Tibial nerve (tissue), 4 donors: Measurements from ENCODE around the gene PTPN2. TPM values are rescaled to one million over a fixed set of nuclear protein-coding genes. Genes with fewer than 3 reads are reported as not detected.

ENCODE experiments used
- DNase-seq, 2 donors: peaks; one replicate each; pipeline ENCODE4 v3.0.0-alpha.2; 2019; ENCODE audit warnings: low spot score in 2 of 2
- H3K27ac ChIP-seq, 4 donors: fragments of 200-600 bp; sonication (generic) in 3 of 4; one replicate each; pipeline ENCODE4 v1.5.1; 2017 to 2019; ENCODE audit warnings: mild to moderate bottlenecking in 1 of 4
- H3K27me3 ChIP-seq, 2 donors: fragments of 200-600 bp; sonication (generic) in 1 of 2; one replicate each; pipeline versions ENCODE4 v1.5.1 to v1.6.0; 2017 to 2019
- H3K36me3 ChIP-seq, 3 donors: fragments of 200-600 bp; sonication (generic); one replicate each; pipeline ENCODE4 v1.5.1; 2018 to 2019
- H3K4me1 ChIP-seq, 4 donors: fragments of 200-600 bp; sonication (generic) in 3 of 4; one replicate each; pipeline ENCODE4 v1.5.1; 2017 to 2019
- H3K4me3 ChIP-seq, 4 donors: fragments of 200-600 bp; sonication (generic) in 3 of 4; one replicate each; pipeline ENCODE4 v1.5.1; 2017 to 2019; ENCODE audit warnings: mild to moderate bottlenecking in 1 of 4, moderate library complexity in 1 of 4
- H3K9me3 ChIP-seq, 4 donors: fragments of 200-600 bp; sonication (generic) in 3 of 4; one replicate each; pipeline ENCODE4 v1.5.1; 2017 to 2019
- CTCF ChIP-seq, 5 experiments: fragments of 200-600 bp in 3 of 5; fragments of 450-650 bp in 2 of 5; sonication (generic) in 3 of 5; IDR thresholded peaks; one replicate each; pipeline ENCODE4 v1.5.1; 2016 to 2019; ENCODE audit warnings: antibody characterized with exemption in 5 of 5, mild to moderate bottlenecking in 3 of 5, moderate library complexity in 2 of 5
- EP300 ChIP-seq, 2 donors: sonication (generic); formaldehyde crosslinking; IDR thresholded peaks; one replicate each; pipeline ENCODE4 v1.6.1; 2017; ENCODE audit warnings: antibody characterized with exemption in 2 of 2, mild to moderate bottlenecking in 1 of 2
- POLR2A ChIP-seq, 2 donors: fragments of 450-650 bp; IDR thresholded peaks; one replicate each; pipeline ENCODE4 v1.6.1; 2017; ENCODE audit warnings: antibody characterized with exemption in 2 of 2, mild to moderate bottlenecking in 2 of 2, moderate library complexity in 2 of 2
- WGBS, 2 donors: methylation state at CpG; one replicate each; pipeline ENCODE4 v1.1.5; 2018; 5-methylcytosine and 5-hydroxymethylcytosine counted together
- total RNA-seq, 4 donors: library from RNA; depleted of rRNA; stranded (reverse); fragments of >200 nt; gene quantifications; one replicate each; pipeline ENCODE4 v1.1.0, GENCODE V29; 2016

Gene PTPN2
- total RNA-seq, 4 donors from 2014 or later, result 12.9 to 50.5 (median 30.7) TPM

GRCh38 chr18:12857215-12857905, 26.7 kb downstream of the PTPN2 start:
- WGBS, 2 donors, result 77 to 86% methylated on average over 6 of the region's 6 CpGs
- H3K27ac ChIP-seq, result no peak overlapping the region
- H3K36me3 ChIP-seq, result peaks cover 0 to 23% (median 0%) of the 10 kb centered on the region in 3 donors
- H3K27me3 ChIP-seq, result no peaks in the 10 kb centered on the region
- peaks cover 0 to 10% (median 2%) of the 10 kb centered on the region in 4 donors for H3K4me1 ChIP-seq
- DNase-seq, result no peak
- H3K9me3 ChIP-seq, result no peaks in the 10 kb centered on the region
- no peak overlapping the region for H3K4me3 ChIP-seq
- TF ChIP-seq POLR2A (IDR thresholded peaks at IDR 0.05) (no peak), EP300 (IDR thresholded peaks at IDR 0.05) (no peak), CTCF (IDR thresholded peaks at IDR 0.05) (no peak)

GRCh38 chr18:12855916-12856315, 28.1 kb downstream of the PTPN2 start:
- TF ChIP-seq CTCF (IDR thresholded peaks at IDR 0.05) (no peak), EP300 (IDR thresholded peaks at IDR 0.05) (no peak), POLR2A (IDR thresholded peaks at IDR 0.05) (no peak)
- Histone ChIP-seq H3K4me1 (peaks cover 0 to 3% (median 0%) of the 10 kb centered on the region in 4 donors), H3K9me3 (no peaks in the 10 kb centered on the region), H3K4me3 (no peak overlapping the region), H3K36me3 (peaks cover 0 to 23% (median 0%) of the 10 kb centered on the region in 3 donors), H3K27ac (no peak overlapping the region), H3K27me3 (no peaks in the 10 kb centered on the region)
- 94 to 95% methylated on average over 4 of the region's 4 CpGs for WGBS, 2 donors
- DNase-seq, result no peak

- H3K9me3 ChIP-seq, result no peaks in the 10 kb centered on the region
- H3K27me3 ChIP-seq, result no peaks in the 10 kb centered on the region
- WGBS, 2 donors, result 92 to 94% methylated on average over 7 of the region's 7 CpGs
- no peak overlapping the region for H3K4me3 ChIP-seq
- TF ChIP-seq EP300 (IDR thresholded peaks at IDR 0.05) (no peak), POLR2A (IDR thresholded peaks at IDR 0.05) (no peak), CTCF (IDR thresholded peaks at IDR 0.05) (no peak)
- no peaks in the 10 kb centered on the region for H3K4me1 ChIP-seq
- DNase-seq, result no peak
- peaks cover 0 to 20% (median 0%) of the 10 kb centered on the region in 3 donors for H3K36me3 ChIP-seq
- no peak overlapping the region for H3K27ac ChIP-seq
Observed at GRCh38 chr18:12852566-12853315, 31.3 kb downstream of the PTPN2 start.

- 83 to 88% methylated on average over 3 of the region's 3 CpGs for WGBS, 2 donors
- Histone ChIP-seq H3K36me3 (peaks cover 0 to 12% (median 0%) of the 10 kb centered on the region in 3 donors), H3K4me3 (no peak overlapping the region), H3K27ac (no peak overlapping the region), H3K27me3 (no peaks in the 10 kb centered on the region), H3K4me1 (no peaks in the 10 kb centered on the region), H3K9me3 (no peaks in the 10 kb centered on the region)
- DNase-seq, result no peak
- TF ChIP-seq CTCF (IDR thresholded peaks at IDR 0.05), result no peak
Observed at GRCh38 chr18:12851716-12852115, 32.3 kb downstream of the PTPN2 start.

GRCh38 chr18:12849548-12849947, 34.5 kb downstream of the PTPN2 start:
- 95 to 99% methylated on average over 2 of the region's 2 CpGs for WGBS, 2 donors

More at GRCh38 chr18:12849548-12849947, 34.5 kb downstream of the PTPN2 start:
- Histone ChIP-seq H3K9me3 (no peaks in the 10 kb centered on the region), H3K27ac (no peak overlapping the region), H3K4me3 (no peak overlapping the region), H3K36me3 (peaks cover 0 to 4% (median 0%) of the 10 kb centered on the region in 3 donors), H3K4me1 (no peaks in the 10 kb centered on the region), H3K27me3 (no peaks in the 10 kb centered on the region)
- TF ChIP-seq EP300 (IDR thresholded peaks at IDR 0.05) (no peak), POLR2A (IDR thresholded peaks at IDR 0.05) (no peak), CTCF (IDR thresholded peaks at IDR 0.05) (no peak)
- no peak for DNase-seq
